Stomach (tissue), 9 donors: ENCODE results near the gene LYPD6. TPM values are rescaled to one million over a fixed set of nuclear protein-coding genes. Genes with fewer than 3 reads are reported as not detected.

Source experiments
- DNase-seq, 2 donors: peaks; one replicate each; pipeline versions ENCODE4 v3.0.0 to v3.0.0-alpha.2; 2013 to 2019
- H3K27ac ChIP-seq, 5 donors: fragments of 200-600 bp in 4 of 5; sonication (generic) in 4 of 5; one replicate each; pipeline ENCODE4 v1.5.1; 2013 to 2019; ENCODE audit warnings: mild to moderate bottlenecking in 1 of 5, moderate library complexity in 1 of 5
- H3K27me3 ChIP-seq, 3 donors: fragments of 200-600 bp; sonication (generic); one replicate each; pipeline ENCODE4 v1.5.1; 2017 to 2019; ENCODE audit warnings: mixed run types in 1 of 3
- H3K36me3 ChIP-seq, 4 donors: fragments of 200-600 bp; sonication (generic); 1 replicate in 3 of 4; 2 replicates in 1 of 4; pipeline ENCODE4 v1.5.1; 2016 to 2019
- H3K4me1 ChIP-seq, 4 donors: fragments of 200-600 bp; sonication (generic); one replicate each; pipeline ENCODE4 v1.5.1; 2016 to 2019
- H3K4me3 ChIP-seq, 4 donors: fragments of 200-600 bp; sonication (generic) in 3 of 4; one replicate each; pipeline ENCODE4 v1.5.1; 2016 to 2019; ENCODE audit warnings: mild to moderate bottlenecking in 1 of 4
- H3K9me3 ChIP-seq, 4 donors: fragments of 200-600 bp; sonication (generic); one replicate each; pipeline ENCODE4 v1.5.1; 2016 to 2019
- CTCF ChIP-seq, 7 experiments: fragments of 450-650 bp in 4 of 7; fragments of 200-600 bp in 3 of 7; sonication (generic) in 3 of 7; IDR thresholded peaks; one replicate each; pipeline ENCODE4 v1.5.1; 2016 to 2019; ENCODE audit warnings: antibody characterized with exemption in 7 of 7, control low read depth in 2 of 7, mild to moderate bottlenecking in 1 of 7
- EP300 ChIP-seq: sonication (generic); formaldehyde crosslinking; IDR thresholded peaks from one replicate; pipeline ENCODE4 v1.6.1; 2017; ENCODE audit warnings: antibody characterized with exemption
- POLR2A ChIP-seq, 4 donors: fragments of 450-650 bp; IDR thresholded peaks; one replicate each; pipeline ENCODE4 v1.6.1; 2016; ENCODE audit warnings: antibody characterized with exemption in 4 of 4, control low read depth in 2 of 4, mild to moderate bottlenecking in 1 of 4, moderate library complexity in 1 of 4
- POLR2AphosphoS5 ChIP-seq, 3 donors: sonication (generic); formaldehyde crosslinking; IDR thresholded peaks; one replicate each; pipeline ENCODE4 v1.6.1; 2016; ENCODE audit warnings: antibody characterized with exemption in 3 of 3
- WGBS, 5 donors: extraction: QIAGEN DNeasy Blood & Tissue Kit in 3 of 5; methylation state at CpG; one replicate each; pipeline versions ENCODE4 v1.1.5 to v1.1.7; 2013 to 2018; 5-methylcytosine and 5-hydroxymethylcytosine counted together
- intact Hi-C: fragments of 100-400 bp; cut with DNase I; formaldehyde crosslinking; loops from one replicate; pipeline ENCODE4 v1.15.1; 2023; ENCODE audit warnings: low total_unique reads
- polyA plus RNA-seq, 3 donors: library from polyadenylated mRNA; stranded (reverse); fragments of 200-250 nt; gene quantifications; one replicate each; pipeline ENCODE4 v1.2.3, GENCODE V29; 2013
- total RNA-seq, 5 donors: library from RNA; depleted of rRNA; stranded (reverse); fragments of >200 nt; gene quantifications; one replicate each; pipeline versions ENCODE4 v1.1.0 to v1.2.3, GENCODE V29; 2014 to 2016
- donor health status: healthy with polysubstance abuse.
- donor health status: Bipolar disorder and iron deficiency.
- donor health status: healthy.

The LYPD6 gene
- total and polyA plus RNA-seq, 8 donors = 0.45 to 9.7 (median 2.6) TPM; not detected in 2

DNA sequence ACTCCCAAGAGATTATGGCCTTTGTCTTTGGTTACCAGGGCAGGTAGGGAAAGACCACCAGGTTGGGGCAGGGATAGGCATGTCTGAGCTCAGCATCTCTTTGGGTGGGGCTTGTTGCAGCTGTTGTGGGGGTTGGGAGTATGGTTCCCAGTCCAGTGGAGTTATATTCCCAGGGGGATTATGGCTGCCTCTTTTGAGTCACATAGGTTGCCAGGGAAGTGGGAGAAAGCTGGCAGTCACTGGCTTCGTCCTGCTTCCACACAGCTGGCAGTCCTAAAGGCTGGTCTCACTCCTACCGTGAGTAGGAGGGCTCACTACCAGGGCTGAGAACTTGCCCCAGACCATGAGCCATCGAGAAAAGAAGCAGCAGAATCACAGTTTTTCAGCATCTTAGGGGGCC, 79.1 kb downstream of the LYPD6 start:
- WGBS, 5 donors = 79 to 100% (median 85%) methylated on average over 1 to 3 of the region's 3 CpGs
- H3K27ac ChIP-seq = no peak overlapping the region
- no peak overlapping the region for H3K4me3 ChIP-seq
- no peak for DNase-seq
- H3K9me3 ChIP-seq = no peaks in the 10 kb centered on the region
- intact Hi-C loops = no loop called here
- H3K27me3 ChIP-seq = no peaks in the 10 kb centered on the region
- H3K4me1 ChIP-seq = no peaks in the 10 kb centered on the region
- TF ChIP-seq POLR2AphosphoS5 (IDR thresholded peaks at IDR 0.05) = no peak
- no peak for TF ChIP-seq CTCF (IDR thresholded peaks at IDR 0.05)
- TF ChIP-seq EP300 = no peak
- no peak for TF ChIP-seq POLR2A (IDR thresholded peaks at IDR 0.05)
- H3K36me3 ChIP-seq = no peaks in the 10 kb centered on the region

- Histone ChIP-seq H3K4me1 (no peaks in the 10 kb centered on the region), H3K36me3 (no peaks in the 10 kb centered on the region), H3K4me3 (no peak overlapping the region), H3K27ac (no peak overlapping the region), H3K27me3 (no peaks in the 10 kb centered on the region), H3K9me3 (no peaks in the 10 kb centered on the region)
- intact Hi-C loops = no loop called here
- WGBS, 5 donors = 92 to 94% (median 92%) methylated on average over 6 of the region's 6 CpGs
- no peak for DNase-seq
- TF ChIP-seq EP300 = no peak
- no peak for TF ChIP-seq CTCF (IDR thresholded peaks at IDR 0.05)
- no peak for TF ChIP-seq POLR2AphosphoS5 (IDR thresholded peaks at IDR 0.05)
- no peak for TF ChIP-seq POLR2A (IDR thresholded peaks at IDR 0.05)
These were observed 80.5 kb downstream of the LYPD6 start for GRCh38 chr2:149410701-149411484.

DNA sequence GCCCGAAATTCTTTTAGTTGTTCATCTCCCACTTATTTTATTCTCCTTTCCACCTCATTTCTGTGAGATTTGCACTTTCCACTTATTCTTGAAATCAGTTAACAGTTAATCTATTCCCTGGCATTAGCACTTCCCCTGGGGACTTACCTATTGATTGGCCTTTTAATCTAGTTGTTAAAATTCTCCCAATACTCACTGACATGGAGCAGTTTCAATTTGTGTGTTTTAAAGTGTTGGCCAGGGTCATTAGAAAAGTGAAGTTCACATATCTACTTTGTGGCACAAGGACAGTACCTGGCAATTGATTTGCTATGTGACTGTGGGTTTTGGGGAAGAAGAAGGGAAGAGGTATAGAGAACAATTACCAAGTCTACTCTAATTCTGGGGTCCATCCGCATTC, 83.1 kb downstream of the LYPD6 start:
- H3K9me3 ChIP-seq = no peaks in the 10 kb centered on the region
- TF ChIP-seq CTCF (IDR thresholded peaks at IDR 0.05) = no peak
- no peak for TF ChIP-seq EP300
- TF ChIP-seq POLR2AphosphoS5 (IDR thresholded peaks at IDR 0.05) = no peak
- TF ChIP-seq POLR2A (IDR thresholded peaks at IDR 0.05) = no peak
- WGBS, 5 donors = 89 to 100% (median 98%) methylated on average over 2 of the region's 2 CpGs
- no peak overlapping the region for H3K4me3 ChIP-seq
- no peaks in the 10 kb centered on the region for H3K27me3 ChIP-seq
- no peaks in the 10 kb centered on the region for H3K36me3 ChIP-seq
- intact Hi-C loops = no loop called here
- no peak overlapping the region for H3K27ac ChIP-seq
- DNase-seq = no peak
- H3K4me1 ChIP-seq = no peaks in the 10 kb centered on the region

GRCh38 chr2:149415086-149415485, 84.7 kb downstream of the LYPD6 start:
- no peak for DNase-seq
- H3K4me1 ChIP-seq = peaks cover 0 to 4% (median 0%) of the 10 kb centered on the region in 4 donors

More at GRCh38 chr2:149415086-149415485, 84.7 kb downstream of the LYPD6 start:
- no peaks in the 10 kb centered on the region for H3K9me3 ChIP-seq
- H3K4me3 ChIP-seq = no peak overlapping the region
- H3K27me3 ChIP-seq = no peaks in the 10 kb centered on the region
- TF ChIP-seq POLR2AphosphoS5 (IDR thresholded peaks at IDR 0.05) (no peak), EP300 (no peak), CTCF (IDR thresholded peaks at IDR 0.05) (no peak)
- no peaks in the 10 kb centered on the region for H3K36me3 ChIP-seq
- no peak overlapping the region for H3K27ac ChIP-seq
- intact Hi-C loops = no loop called here
- WGBS, 5 donors = 17 to 63% (median 40%) methylated on average over 1 of the region's 1 CpG
